HG02610 (cell line): Measurements from ENCODE around the gene DHTKD1.
"Not testable (repeated sequence)": the region's sequence is repeated elsewhere in the genome, so short reads cannot be mapped to it uniquely, and the experiment has no call there.

Experiments
- ATAC-seq: cut with Tn5 transposase; IDR thresholded peaks from one replicate; pipeline ENCODE4 v1.9.1; 2021; ENCODE audit warnings: mild to moderate bottlenecking, moderate library complexity; ENCODE audit not compliant: unreplicated experiment

Gene DHTKD1

GRCh38 chr10:12144538-12144937 is 75.8 kb downstream of the DHTKD1 start:
- ATAC-seq, result no peak

DNA sequence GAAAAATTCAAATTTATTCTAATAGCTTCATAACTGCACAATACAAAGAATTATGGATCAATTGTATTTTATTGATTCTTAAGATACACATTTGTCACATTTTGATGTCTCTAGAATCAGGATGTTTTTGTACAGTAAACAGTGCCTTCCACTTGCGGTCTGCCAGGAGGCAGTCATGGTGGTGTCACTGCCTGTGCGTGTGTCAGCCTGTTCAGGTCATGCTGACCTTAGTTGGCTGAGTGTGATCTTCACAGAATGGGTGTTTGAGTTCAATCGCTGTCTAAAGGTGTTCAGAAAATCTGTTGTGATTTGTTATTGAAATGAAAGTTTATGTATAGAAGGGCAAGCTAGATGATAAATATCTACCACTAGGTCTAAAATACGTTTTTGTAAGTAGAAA is 81.4 kb downstream of the DHTKD1 start:
- ATAC-seq, result no peak

- no peak for ATAC-seq
Observed at GRCh38 chr10:12154516-12154915, 85.8 kb downstream of the DHTKD1 start.

- ATAC-seq, result no peak
Observed at GRCh38 chr10:12156367-12157123, 87.8 kb downstream of the DHTKD1 start.

DNA sequence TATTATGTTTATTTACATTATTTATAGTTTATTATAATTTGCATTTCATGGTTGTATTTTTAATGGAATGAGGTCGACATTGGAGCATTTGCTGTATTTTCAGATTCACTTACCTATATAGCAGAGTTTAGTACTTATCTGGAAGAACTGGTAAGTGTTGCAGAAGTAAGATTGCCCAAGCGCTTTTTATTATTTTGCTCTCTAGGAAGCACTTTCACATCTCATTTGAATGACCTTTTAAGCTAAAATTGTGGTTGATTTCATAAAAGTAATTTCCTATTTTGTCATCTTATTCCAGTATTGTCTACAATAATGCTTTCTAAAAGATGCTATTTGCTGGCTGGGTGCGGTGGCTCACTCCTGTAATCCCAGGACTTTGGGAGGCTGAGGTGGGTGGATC is 89.4 kb downstream of the DHTKD1 start:
- ATAC-seq, result no peak

DNA sequence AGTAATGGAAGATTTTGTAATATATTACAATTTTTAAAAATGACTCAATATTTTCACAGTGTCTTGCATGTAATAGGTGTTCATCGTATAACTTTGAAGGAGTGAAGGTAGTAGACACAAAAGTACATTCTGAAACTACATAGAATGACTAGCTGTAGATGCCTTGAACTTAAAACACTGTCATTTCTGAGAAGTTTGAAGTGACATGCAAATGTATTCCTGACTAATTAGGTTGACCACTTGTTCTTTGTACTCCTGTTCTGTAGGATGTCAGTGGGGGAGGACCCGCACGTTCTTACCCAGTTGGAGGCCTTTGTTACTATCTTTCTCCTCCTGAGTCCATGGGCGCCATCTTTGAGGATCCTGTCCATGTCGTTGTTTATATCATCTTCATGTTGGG is 91.9 kb downstream of the DHTKD1 start:
- ATAC-seq, result no peak

- ATAC-seq, result no peak
Observed at GRCh38 chr10:12162927-12163326, 94.2 kb downstream of the DHTKD1 start.

GRCh38 chr10:12164085-12164484 is 95.3 kb downstream of the DHTKD1 start:
- no peak for ATAC-seq

DNA sequence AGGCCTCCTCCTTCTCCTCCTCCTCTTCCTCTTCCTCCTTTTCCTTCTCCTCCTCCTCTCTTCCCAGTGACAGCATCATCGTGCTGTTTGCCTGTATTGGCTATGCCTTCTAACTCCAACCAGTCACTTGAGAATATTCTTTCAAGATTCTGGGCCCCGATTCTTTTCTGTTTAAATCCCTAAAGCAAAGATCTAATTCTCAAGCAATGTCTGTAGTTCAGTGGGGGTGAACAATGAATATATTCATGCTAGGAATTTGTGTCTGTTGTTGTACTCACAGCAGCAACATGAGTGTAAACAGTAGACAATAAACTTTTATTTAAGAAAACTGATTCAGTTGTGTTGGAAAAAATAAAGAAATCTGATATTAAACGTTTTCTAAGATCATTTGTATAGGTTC is 96.3 kb downstream of the DHTKD1 start:
- ATAC-seq, result no peak

- ATAC-seq, result no peak
Observed at GRCh38 chr10:12165999-12166775, 97.4 kb downstream of the DHTKD1 start.

GRCh38 chr10:12171512-12171911 is 102.8 kb downstream of the DHTKD1 start:
- ATAC-seq, result not testable (repeated sequence)
